GM18907 (cell line): Measurements from ENCODE around the gene AQP7.
"Not testable (repeated sequence)": the region's sequence is repeated elsewhere in the genome, so short reads cannot be mapped to it uniquely, and the experiment has no call there.

ENCODE experiments used
- ATAC-seq: cut with Tn5 transposase; IDR thresholded peaks from one replicate; pipeline ENCODE4 v1.9.1; 2021; ENCODE audit warnings: mild to moderate bottlenecking, moderate library complexity; ENCODE audit not compliant: unreplicated experiment

AQP7 gene

GRCh38 chr9:33377089-33377715 is 25.2 kb downstream of the AQP7 start:
- ATAC-seq: no peak

GRCh38 chr9:33375841-33376321 is 26.5 kb downstream of the AQP7 start:
- no peak for ATAC-seq

DNA sequence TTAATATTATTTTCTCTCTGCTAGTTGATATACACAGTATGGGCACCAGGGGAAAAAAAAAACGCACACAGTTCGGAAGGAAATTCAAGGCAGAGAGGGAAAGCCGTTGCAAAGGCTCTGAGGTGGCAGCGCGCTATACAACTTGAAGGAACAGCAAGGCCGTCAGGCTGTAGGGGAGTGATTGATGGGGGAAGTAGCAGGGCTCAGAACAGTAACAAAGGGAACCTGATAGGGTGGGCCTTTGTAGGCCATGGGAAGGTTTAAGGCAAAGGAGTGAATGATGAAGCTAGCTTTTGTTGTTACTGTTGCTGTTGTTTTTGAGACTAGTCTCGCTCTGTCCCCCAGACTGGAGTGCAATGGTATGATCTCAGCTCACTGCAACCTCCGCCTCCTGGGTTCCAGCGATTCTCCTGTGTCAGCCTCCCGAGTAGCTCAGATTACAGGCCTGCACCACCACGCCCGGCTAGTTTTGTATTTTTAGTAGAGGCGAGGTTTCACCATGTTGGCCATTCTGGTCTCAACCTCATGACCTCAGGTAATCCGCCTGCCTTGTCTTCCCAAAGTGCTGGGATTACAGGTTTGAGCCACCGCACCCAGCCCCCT is 27.0 kb downstream of the AQP7 start:
- ATAC-seq: no peak

- ATAC-seq: peak; percentile 65
Measured at GRCh38 chr9:33374634-33375237, 27.6 kb downstream of the AQP7 start.

- no peak for ATAC-seq
Measured at GRCh38 chr9:33374190-33374589, 28.2 kb downstream of the AQP7 start.

- ATAC-seq: no peak
Measured at GRCh38 chr9:33372900-33373299, 29.5 kb downstream of the AQP7 start.

GRCh38 chr9:33366979-33367480 is 35.3 kb downstream of the AQP7 start:
- no peak for ATAC-seq

DNA sequence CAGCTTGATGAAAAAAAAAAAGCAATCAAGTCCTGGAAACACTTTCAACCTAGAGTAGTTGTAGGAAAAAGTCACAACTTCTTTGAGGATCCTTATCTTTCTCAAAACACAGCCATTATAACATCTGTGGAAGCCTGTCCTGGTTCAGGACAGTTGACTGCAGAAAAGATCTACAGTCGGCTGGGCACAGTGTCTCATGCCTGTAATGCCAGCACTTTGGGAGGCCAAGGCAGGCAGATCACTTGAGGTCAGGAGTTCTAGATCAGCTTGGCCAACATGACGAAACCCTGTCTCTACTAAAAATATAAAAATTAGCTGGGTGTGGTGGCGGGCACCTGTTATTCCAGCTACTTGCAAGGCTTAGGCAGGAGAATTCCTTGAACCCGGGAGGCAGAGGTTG is 37.6 kb downstream of the AQP7 start:
- not testable (repeated sequence) for ATAC-seq

DNA sequence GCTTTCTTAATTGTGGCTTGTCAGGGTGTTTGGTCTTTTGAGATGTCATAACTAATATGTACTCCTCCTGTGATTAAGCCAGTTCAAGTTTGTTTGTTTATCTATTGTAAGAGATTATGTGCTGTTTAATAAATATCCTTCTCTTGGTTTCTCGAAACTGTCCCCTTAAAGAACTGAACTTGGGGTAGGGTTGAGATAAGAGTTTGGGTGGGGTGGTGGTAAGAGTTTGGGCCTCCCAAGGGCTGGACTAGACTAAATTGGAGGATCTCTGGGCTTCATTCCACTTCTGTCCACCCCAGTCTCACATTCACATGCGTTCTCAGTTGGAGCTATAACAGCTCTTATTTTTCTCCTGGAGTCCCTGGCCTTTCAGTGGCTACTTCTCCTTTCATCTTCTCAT is 38.2 kb downstream of the AQP7 start:
- ATAC-seq: no peak

DNA sequence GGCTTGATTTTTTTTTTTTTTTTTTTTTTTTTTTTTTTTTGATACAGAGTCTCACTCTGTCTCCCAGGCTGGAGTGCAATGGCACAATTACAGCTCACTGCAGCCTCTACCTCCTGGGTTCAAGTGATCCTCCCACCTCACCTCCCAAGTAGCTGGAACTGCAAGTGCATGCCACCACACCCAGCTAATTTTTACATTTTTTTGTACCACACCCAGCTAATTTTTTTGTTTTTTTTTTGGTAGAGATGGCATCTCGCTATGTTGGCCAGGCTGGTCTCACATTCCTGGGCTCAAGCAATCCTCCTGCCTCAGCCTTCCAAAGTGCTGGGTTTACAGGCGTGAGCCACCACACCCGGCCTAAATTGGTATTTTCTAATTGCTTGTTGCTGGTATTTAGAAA is 43.7 kb downstream of the AQP7 start:
- ATAC-seq: not testable (repeated sequence)

GRCh38 chr9:33355933-33356332 is 46.4 kb downstream of the AQP7 start:
- no peak for ATAC-seq

DNA sequence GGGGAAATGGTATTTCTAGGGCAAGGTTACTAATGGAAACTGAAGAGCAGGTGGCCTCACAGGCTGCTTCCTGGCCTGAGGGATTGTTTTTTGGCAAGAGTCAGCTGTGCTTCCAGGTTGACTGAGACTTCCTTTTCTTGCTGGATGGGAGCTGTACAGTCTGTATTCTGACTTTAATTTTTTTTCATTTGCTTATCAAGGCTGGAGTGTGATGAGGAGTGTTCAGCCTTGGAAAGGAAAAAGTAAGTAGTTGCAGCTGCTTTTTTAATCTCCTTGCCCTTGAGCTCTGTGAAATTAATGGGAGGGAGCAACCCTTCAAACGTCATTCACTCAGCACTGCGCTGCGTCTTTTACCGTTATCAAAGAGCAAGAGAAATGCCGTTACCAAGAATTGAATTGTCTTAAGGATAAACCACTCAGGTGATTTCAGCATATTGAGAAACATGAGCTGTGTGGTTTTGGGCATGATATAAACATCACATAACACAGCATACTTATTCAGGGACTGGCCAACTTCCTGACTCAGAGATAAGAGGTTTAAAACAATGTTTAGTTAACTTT is 47.6 kb downstream of the AQP7 start:
- ATAC-seq: no peak

DNA sequence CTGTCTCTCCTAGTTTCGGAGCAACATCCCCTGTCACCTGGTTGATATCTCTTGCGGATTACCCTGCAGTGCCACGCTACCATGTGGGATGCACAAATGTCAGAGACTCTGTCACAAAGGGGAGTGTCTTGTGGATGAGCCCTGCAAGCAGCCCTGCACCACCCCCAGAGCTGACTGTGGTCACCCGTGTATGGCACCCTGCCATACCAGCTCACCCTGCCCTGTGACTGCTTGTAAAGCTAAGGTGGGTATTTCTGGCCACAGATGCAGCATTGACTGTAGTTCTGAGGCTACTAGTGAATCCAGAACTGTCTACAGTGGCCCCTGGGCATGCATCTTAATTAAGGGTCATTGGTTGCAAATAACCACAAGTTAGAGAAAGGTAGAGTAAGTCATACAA is 50.8 kb downstream of the AQP7 start:
- ATAC-seq: no peak

GRCh38 chr9:33350310-33350709 is 52.1 kb downstream of the AQP7 start:
- ATAC-seq: no peak

GRCh38 chr9:33349743-33350142 is 52.6 kb downstream of the AQP7 start:
- no peak for ATAC-seq

GRCh38 chr9:33348998-33349397 is 53.4 kb downstream of the AQP7 start:
- ATAC-seq: no peak

- ATAC-seq: no peak
Measured at GRCh38 chr9:33346564-33346963, 55.8 kb downstream of the AQP7 start.

DNA sequence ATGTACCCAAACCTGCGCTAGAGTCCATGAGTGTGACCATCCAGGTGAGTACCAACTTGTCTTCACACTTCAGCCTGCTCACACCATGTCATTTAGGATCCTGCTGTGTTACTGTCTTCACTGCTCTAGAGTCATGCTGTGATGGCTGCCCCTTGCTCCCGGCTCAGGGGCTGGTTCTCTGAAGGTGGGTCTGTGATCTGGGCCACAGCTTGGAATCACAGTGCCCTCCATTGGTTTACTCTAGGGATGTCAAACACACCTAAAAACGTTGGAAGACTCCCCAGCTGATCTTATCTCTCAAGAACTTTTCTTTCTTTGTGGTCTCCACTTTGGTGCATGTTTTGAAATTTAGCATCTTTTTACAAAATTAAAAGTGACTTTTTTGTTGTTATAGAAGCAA is 58.2 kb downstream of the AQP7 start:
- ATAC-seq: no peak

- no peak for ATAC-seq
Measured at GRCh38 chr9:33341182-33341581, 61.2 kb downstream of the AQP7 start.

- ATAC-seq: no peak
Measured at GRCh38 chr9:33340186-33340585, 62.2 kb downstream of the AQP7 start.
